HG03103 (cell line): ENCODE data around the gene L3MBTL4.
"Not testable (repeated sequence)": the region's sequence is repeated elsewhere in the genome, so short reads cannot be mapped to it uniquely, and the experiment has no call there.

Experiments used
- ATAC-seq: cut with Tn5 transposase; IDR thresholded peaks from one replicate; pipeline ENCODE4 v1.9.1; 2021; ENCODE audit warnings: low read depth; ENCODE audit not compliant: unreplicated experiment

L3MBTL4 gene

GRCh38 chr18:6406910-6407470 is 7.7 kb downstream of the L3MBTL4 start:
- no peak for ATAC-seq

GRCh38 chr18:6406075-6406909 is 8.4 kb downstream of the L3MBTL4 start:
- no peak for ATAC-seq

- no peak for ATAC-seq
Measured at GRCh38 chr18:6405237-6406074, 9.3 kb downstream of the L3MBTL4 start.

- ATAC-seq, result no peak
Measured at GRCh38 chr18:6404834-6405233, 9.9 kb downstream of the L3MBTL4 start.

GRCh38 chr18:6401687-6402086 is 13.0 kb downstream of the L3MBTL4 start:
- ATAC-seq, result no peak

GRCh38 chr18:6399776-6400175 is 14.9 kb downstream of the L3MBTL4 start:
- no peak for ATAC-seq

GRCh38 chr18:6397931-6398566 is 16.7 kb downstream of the L3MBTL4 start:
- ATAC-seq, result no peak

- no peak for ATAC-seq
Measured at GRCh38 chr18:6396847-6397246, 17.9 kb downstream of the L3MBTL4 start.

GRCh38 chr18:6396276-6396675 is 18.4 kb downstream of the L3MBTL4 start:
- no peak for ATAC-seq

GRCh38 chr18:6389005-6389404 is 25.7 kb downstream of the L3MBTL4 start:
- ATAC-seq, result no peak

GRCh38 chr18:6382963-6383362 is 31.7 kb downstream of the L3MBTL4 start:
- ATAC-seq, result no peak

- not testable (repeated sequence) for ATAC-seq
Measured at GRCh38 chr18:6377473-6377872, 37.2 kb downstream of the L3MBTL4 start.

GRCh38 chr18:6376433-6377229 is 38.1 kb downstream of the L3MBTL4 start:
- ATAC-seq, result no peak

GRCh38 chr18:6374935-6375529 is 39.7 kb downstream of the L3MBTL4 start:
- ATAC-seq, result no peak

GRCh38 chr18:6374340-6374739 is 40.4 kb downstream of the L3MBTL4 start:
- ATAC-seq, result no peak

GRCh38 chr18:6373187-6373586 is 41.5 kb downstream of the L3MBTL4 start:
- ATAC-seq, result no peak

GRCh38 chr18:6370886-6371635 is 43.6 kb downstream of the L3MBTL4 start:
- no peak for ATAC-seq

- no peak for ATAC-seq
Measured at GRCh38 chr18:6370410-6370809, 44.3 kb downstream of the L3MBTL4 start.

- no peak for ATAC-seq
Measured at GRCh38 chr18:6368017-6368416, 46.7 kb downstream of the L3MBTL4 start.
